Measurements from ENCODE around the gene IGLL5.

Gene IGLL5

GRCh38 chr22:22925805-22926369 is 38.3 kb downstream of the IGLL5 start:
- Histone ChIP-seq H3K4me1 (ENCODE audit: control insufficient read depth, insufficient read depth, low read length) (no peaks in the 10 kb centered on the region), H3K36me3 (ENCODE audit: control insufficient read depth in 2 of 2, insufficient read depth in 1 of 2, low read length in 2 of 2) (no peaks in the 10 kb centered on the region), H3K4me3 (ENCODE audit: low read depth, low read length) (no peak overlapping the region), H3K9me3 (ENCODE audit: control insufficient read depth, insufficient read depth, low read depth, low read length) (no peaks in the 10 kb centered on the region), H3K27ac (ENCODE audit: extremely low read depth, low read depth, low read length) (no peak overlapping the region)
- CTCF ChIA-PET: interaction anchor here (0.6 to 1.1 kb wide), 3 partner anchors 18 to 232 kb away, joined by 3 to 5 read pairs (median 4); no protein-coding TSS in a partner anchor
- POLR2A ChIA-PET: interaction anchor here (0.6 kb wide), 1 partner anchor 90 kb away, joined by 3 read pairs; no protein-coding TSS in a partner anchor
- peak; percentile 27 for TF ChIP-seq GLIS1 (tag by site-specific recombination; IDR thresholded peaks at IDR 0.05)
- no peak for TF ChIP-seq ZNF585B (tag by site-specific recombination; IDR thresholded peaks at IDR 0.05)
- no peak for TF ChIP-seq AEBP2 (tag by site-specific recombination; IDR thresholded peaks at IDR 0.05; ENCODE audit: borderline replicate concordance)
- no peak for TF ChIP-seq ZBTB44 (tag by site-specific recombination; IDR thresholded peaks at IDR 0.05)
- 0 out of 2 replicates have a peak, but pooled peaks have one; percentile 52 for TF ChIP-seq ZNF398 (tag by site-specific recombination; IDR thresholded peaks at IDR 0.05)
- TF ChIP-seq WT1 (tag by site-specific recombination; IDR thresholded peaks at IDR 0.05): 0 out of 2 replicates have a peak, but pooled peaks have one; percentile 13
- TF ChIP-seq ZXDB (tag by site-specific recombination; IDR thresholded peaks at IDR 0.05): no peak

DNA sequence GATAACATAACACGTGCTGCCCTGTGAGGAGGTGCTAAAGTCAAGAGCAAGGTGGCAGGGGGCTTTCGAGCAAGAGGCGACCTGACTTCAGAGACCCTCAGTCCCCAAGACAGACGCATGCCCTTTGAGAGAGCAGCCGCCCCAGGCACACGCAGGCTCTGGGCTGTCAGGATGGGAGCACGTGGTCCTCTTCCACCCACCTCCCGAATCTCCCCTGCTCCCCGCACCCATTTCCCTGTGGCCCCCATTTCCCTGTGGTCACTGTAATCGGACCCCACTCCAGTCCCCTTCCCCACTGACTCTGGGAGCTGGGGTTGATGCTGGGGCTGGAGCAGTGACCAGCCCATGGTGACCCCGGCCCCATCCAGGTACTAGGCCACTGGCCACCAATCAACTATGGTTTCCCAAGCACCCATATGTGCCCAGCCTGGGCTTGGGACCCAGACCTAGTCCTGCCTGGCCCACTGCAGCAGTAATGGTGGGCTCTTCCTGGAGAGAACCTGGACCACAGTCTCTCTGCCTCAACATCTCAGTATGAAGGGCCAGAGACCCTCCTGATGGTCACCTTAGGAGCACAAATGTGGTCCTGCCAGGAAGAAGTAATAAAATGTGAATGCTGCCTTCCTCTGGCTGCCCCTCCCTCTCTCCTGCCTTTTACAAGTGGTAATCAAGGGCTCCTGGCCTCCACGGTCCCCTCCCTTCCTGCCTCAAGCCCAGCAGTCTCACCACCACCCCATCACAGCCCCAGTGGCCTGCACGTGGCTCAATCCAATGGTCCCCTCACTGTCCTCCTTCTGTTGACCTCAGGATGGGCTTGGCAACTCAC is 39.0 kb downstream of the IGLL5 start:
- Histone ChIP-seq H3K4me3 (ENCODE audit: low read depth, low read length) (no peak overlapping the region), H3K9me3 (ENCODE audit: control insufficient read depth, insufficient read depth, low read depth, low read length) (no peaks in the 10 kb centered on the region), H3K36me3 (ENCODE audit: control insufficient read depth in 2 of 2, insufficient read depth in 1 of 2, low read length in 2 of 2) (no peaks in the 10 kb centered on the region), H3K4me1 (ENCODE audit: control insufficient read depth, insufficient read depth, low read length) (no peaks in the 10 kb centered on the region), H3K27ac (ENCODE audit: extremely low read depth, low read depth, low read length) (no peak overlapping the region)
- TF ChIP-seq ZNF768 (tag by site-specific recombination; IDR thresholded peaks at IDR 0.05) (no peak), IKZF3 (tag by site-specific recombination; IDR thresholded peaks at IDR 0.05) (no peak), ZBTB21 (tag by site-specific recombination; IDR thresholded peaks at IDR 0.05) (no peak)
- CTCF ChIA-PET: no interaction called here
- POLR2A ChIA-PET: interaction anchor here (0.6 kb wide), 1 partner anchor 89 kb away, joined by 3 read pairs; no protein-coding TSS in a partner anchor

- POLR2A ChIA-PET: no interaction called here
- H3K36me3 ChIP-seq (ENCODE audit: control insufficient read depth in 2 of 2, insufficient read depth in 1 of 2, low read length in 2 of 2): no peaks in the 10 kb centered on the region
- CTCF ChIA-PET: no interaction called here
- no peak overlapping the region for H3K4me3 ChIP-seq (ENCODE audit: low read depth, low read length)
- H3K9me3 ChIP-seq (ENCODE audit: control insufficient read depth, insufficient read depth, low read depth, low read length): no peaks in the 10 kb centered on the region
- no peak overlapping the region for H3K27ac ChIP-seq (ENCODE audit: extremely low read depth, low read depth, low read length)
- H3K4me1 ChIP-seq (ENCODE audit: control insufficient read depth, insufficient read depth, low read length): no peaks in the 10 kb centered on the region
- TF ChIP-seq ZNF398 (tag by site-specific recombination; IDR thresholded peaks at IDR 0.05) (no peak), ZNF174 (tag by site-specific recombination; IDR thresholded peaks at IDR 0.05) (no peak), ZNF202 (tag by site-specific recombination; IDR thresholded peaks at IDR 0.05; ENCODE audit: borderline replicate concordance) (no peak), KLF1 (tag by site-specific recombination; IDR thresholded peaks at IDR 0.05) (no peak), ZNF121 (tag by site-specific recombination; IDR thresholded peaks at IDR 0.05) (no peak), REPIN1 (tag by site-specific recombination; IDR thresholded peaks at IDR 0.05; ENCODE audit: low read depth) (no peak), ZNF707 (tag by site-specific recombination; IDR thresholded peaks at IDR 0.05) (no peak), ZSCAN16 (tag by site-specific recombination; IDR thresholded peaks at IDR 0.05) (no peak), ZNF132 (tag by site-specific recombination; IDR thresholded peaks at IDR 0.05; ENCODE audit: borderline replicate concordance) (no peak), HOXD13 (CRISPR knock-in tag; IDR thresholded peaks at IDR 0.05; ENCODE audit: borderline replicate concordance) (no peak), ZNF48 (tag by site-specific recombination; IDR thresholded peaks at IDR 0.05) (no peak), ZNF211 (tag by site-specific recombination; IDR thresholded peaks at IDR 0.05; ENCODE audit: low read depth) (no peak)
Observed at GRCh38 chr22:22927196-22927887, 39.7 kb downstream of the IGLL5 start.
